Upper lobe of left lung (tissue), 4 donors: ENCODE measurements around the gene PRDM16.

ENCODE experiments used
- CTCF ChIP-seq, 6 experiments: fragments of 450-650 bp in 4 of 6; fragments of 200-600 bp in 2 of 6; sonication (generic) in 2 of 6; IDR thresholded peaks; one replicate each; pipeline ENCODE4 v1.5.1; 2016 to 2019; ENCODE audit warnings: antibody characterized with exemption in 6 of 6
- EP300 ChIP-seq, 4 donors: sonication (generic); formaldehyde crosslinking; IDR thresholded peaks; one replicate each; pipeline ENCODE4 v1.5.1; 2017; ENCODE audit warnings: antibody characterized with exemption in 4 of 4, control low read depth in 2 of 4
- POLR2A ChIP-seq, 4 donors: fragments of 450-650 bp; IDR thresholded peaks; one replicate each; pipeline ENCODE4 v1.5.1; 2016 to 2017; ENCODE audit warnings: antibody characterized with exemption in 4 of 4, mild to moderate bottlenecking in 2 of 4

GRCh38 chr1:3244025-3244926, 175.3 kb downstream of the PRDM16 start:
- TF ChIP-seq CTCF (IDR thresholded peaks at IDR 0.05) (no peak), POLR2A (IDR thresholded peaks at IDR 0.05) (no peak), EP300 (IDR thresholded peaks at IDR 0.05) (no peak)
